Measurements from ENCODE around the gene ZNF804A.

The ZNF804A gene

DNA sequence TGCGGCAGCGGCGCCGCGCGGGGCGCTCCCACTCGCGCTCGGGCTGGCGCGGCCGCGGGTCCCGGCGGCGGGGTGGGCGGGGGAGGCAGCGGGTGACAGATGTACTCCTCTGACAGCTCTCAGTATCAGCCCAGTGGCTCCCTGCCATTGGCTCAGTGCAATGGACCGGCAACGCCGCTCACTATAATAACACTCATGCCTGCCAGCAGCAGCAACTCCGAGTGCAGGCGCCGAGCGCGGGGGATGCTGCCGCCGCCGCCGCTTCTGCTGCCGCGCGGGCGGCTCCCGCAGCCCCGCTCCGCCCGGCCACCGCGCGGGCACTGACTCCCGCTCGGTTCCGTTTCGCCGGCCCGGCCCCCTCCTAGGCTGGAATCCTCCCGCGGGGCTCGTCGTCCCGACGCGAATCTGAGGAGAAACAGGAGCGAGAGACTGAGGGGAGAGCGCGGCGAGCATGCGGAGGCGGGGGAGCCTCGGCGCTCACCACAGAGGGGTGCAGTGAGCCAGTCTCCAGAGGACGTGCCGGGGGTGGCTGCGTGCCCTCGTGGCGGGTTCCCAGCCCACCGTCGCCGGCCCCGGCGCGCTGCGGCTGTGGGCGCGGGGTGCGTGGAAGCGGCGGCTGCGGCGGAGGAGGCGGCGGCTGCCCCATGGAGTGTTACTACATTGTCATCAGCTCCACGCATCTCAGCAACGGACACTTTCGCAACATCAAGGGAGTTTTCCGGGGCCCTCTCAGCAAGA is at the start of gene ZNF804A:
ZNF804A (plus strand) TSS at position 214 of the 738 bp plus-strand sequence; CDS start at position 645, 431 bp downstream.
- no peak for DNase-seq (ENCODE audit: low read depth in 2 of 2)

DNA sequence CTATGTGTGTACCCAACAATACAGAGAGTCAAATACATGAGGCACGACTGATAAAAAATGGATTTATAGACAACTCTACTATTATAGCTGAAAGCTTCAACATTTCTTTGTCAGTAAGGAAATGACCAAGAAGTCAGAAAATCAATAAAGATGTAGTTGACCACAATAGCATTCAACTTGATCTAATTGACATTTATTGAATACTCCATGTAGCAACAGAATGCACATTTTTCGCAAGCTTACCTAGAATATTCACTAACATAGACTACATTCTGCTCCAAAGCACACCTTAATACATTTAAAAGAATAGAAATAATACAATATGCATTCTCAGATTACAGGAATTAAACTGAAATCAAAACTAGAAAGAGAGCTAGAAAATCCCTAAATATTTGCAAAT is 49.2 kb upstream of the ZNF804A start:
- no peak for DNase-seq (ENCODE audit: low read depth in 2 of 2)

DNA sequence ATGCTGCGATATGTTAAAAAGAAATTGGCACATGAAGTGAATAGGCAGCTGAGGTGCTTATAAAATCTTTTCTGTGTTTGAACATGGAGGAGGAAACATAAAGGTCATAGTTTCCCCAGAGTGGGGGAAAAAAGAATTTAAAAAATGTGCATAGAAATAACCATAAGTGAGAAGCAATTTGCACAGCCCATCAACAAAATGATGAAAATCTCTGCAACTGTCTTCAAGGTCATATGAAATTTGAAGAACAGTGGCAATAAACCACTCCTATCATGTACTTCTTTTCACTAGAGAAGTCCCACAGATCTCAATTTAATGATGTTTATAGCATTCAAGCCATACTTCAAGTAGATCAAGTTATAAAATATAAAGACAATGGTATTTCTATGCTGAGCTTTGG is 46.7 kb upstream of the ZNF804A start:
- no peak for DNase-seq (ENCODE audit: low read depth in 2 of 2)

DNA sequence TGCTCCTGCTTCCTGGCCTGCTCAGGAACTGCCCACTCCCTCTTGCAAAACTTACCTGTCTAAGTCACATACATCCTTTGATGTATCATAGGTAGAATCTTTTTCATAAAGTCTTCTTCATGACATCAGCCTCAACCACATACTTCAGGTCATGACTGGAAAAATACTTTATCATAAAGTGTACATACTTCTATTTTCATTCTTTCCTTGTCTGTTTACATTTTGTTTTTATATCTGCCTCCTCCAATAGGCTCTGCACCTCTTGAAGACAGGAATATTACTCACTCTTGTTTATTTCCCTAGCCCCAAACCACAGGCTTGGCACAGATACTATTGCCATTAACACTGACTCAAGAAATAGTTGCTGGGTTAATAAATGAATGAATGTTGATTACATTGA is 43.6 kb upstream of the ZNF804A start:
- DNase-seq (ENCODE audit: low read depth in 2 of 2), result no peak

DNA sequence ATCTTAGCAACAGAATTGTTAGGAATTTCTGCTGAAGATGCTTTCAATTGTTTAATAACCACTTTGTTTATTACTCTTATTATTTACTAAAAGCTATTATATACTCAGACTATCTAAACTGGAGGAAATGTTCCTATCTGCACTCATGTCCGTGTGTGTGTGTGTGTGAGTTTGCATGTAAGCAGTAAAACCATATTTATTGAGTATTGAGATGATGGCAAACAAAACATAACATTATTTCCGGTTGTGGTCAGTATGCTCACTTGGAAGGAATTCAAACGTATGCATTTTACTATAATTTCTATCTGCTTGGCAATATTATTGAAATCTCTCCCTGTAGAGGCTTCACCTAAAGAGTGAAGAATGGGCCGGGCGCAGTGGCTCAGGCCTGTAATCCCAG is 43.0 kb upstream of the ZNF804A start:
- DNase-seq (ENCODE audit: low read depth in 2 of 2), result no peak

DNA sequence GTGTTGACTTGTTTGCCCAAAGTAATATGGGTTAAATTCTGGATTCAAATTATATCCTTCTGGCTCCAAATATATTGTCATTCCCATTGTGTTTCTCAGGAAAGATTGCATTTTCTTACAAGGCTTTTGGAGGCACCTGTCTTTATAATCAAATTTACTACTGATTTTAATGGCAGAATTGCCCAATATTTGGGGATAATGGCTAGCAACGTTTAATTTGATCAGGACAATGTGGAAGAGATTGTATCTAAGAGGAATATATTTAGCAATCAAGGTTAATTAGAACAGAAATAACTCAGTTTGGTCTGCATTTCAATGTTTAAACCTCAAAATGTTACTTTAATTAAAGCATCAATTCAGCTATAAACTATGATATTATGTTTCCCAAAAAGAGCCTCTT is 41.7 kb upstream of the ZNF804A start:
- DNase-seq (ENCODE audit: low read depth in 2 of 2), result no peak

DNA sequence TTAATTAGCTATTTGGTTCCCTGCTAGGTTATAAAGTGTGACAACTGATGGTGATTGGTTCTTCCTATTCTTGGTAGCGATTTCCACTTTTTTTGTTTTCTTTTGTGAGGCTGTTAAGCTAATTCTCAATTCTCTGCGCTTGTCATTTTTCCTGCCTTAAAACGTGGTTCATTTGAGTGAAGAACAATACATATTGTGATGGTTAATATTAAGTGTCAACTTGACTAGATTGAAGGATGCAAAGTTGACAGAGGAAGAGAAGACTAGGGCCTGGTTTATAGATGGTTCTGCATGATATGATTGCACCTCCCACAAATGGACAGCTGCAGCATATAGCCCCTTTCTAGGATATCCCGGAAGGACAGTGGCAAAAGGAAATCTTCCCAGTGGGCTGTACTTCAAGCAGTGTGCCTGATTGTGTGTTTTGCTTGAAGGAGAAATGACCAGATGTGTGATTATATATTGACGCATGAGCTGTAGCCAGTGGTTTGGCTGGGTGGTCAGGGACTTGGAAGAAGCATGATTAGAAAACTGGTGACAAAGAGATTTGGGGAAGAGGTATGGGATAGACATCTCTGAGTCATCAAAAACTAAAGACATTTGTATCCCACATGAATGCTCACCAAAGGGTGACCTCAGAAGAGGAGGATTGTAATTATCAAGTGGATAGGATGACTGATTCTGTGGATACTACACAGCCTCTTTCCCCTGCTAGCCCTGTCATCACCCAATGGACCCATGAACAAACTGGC is 39.4 kb upstream of the ZNF804A start:
- DNase-seq (ENCODE audit: low read depth in 2 of 2), result no peak

DNA sequence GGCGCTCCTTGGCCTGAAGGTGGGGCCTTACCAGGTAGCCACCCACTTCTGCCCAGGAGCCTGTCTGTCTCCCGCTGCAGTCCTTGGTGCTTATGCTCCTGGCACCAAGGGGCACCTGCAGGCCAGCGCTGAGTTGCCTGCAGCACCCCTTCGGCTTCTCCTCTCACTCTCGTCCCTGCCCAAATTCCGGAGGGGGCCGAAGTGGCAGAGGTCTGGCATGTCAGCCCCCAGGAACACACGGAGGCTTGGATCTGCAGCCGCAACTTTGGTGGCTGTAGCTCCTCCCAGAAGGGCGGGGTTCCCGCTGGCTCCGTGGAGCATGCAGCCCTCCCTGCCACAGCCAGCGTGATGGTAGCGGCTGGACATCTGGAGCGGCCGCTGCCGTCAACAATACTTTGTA is 37.7 kb upstream of the ZNF804A start:
- no peak for DNase-seq (ENCODE audit: low read depth in 2 of 2)

DNA sequence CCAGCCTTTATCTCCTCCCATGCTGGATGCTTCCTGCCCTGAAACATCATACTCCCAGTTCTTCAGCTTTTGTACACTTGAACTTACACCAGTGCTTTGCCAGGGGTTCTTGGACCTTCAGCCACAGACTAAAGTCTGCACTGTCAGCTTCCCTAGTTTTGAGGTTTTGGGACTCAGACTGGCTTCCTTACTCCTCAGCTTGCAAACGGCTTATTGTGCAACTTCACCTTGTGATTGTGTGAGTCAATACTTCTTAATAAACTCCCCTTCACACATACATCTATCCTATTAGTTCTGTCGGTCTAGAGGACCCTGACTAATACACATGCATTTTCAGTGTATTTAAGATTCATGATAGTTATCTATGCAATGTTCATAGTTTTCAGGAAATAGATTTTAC is 35.8 kb upstream of the ZNF804A start:
- no peak for DNase-seq (ENCODE audit: low read depth in 2 of 2)

DNA sequence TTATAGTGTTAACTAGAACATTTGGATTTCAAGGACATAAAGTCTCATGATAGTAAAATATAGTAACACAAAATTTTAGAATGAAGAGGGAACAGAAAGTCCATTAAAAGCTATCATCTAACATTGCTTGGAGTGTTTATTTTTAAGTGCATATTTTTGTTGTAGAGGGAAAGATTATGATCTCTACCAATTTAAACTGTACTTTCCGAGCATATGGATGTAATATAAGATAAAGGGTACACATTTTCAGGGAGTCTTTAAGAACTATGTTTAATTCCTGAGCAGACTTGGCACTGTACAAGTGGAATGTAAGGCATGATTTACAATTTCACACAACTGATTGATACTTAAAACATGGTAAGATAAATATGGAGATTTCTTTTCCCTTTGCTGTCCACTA is 34.2 kb upstream of the ZNF804A start:
- DNase-seq (ENCODE audit: low read depth in 2 of 2), result no peak

DNA sequence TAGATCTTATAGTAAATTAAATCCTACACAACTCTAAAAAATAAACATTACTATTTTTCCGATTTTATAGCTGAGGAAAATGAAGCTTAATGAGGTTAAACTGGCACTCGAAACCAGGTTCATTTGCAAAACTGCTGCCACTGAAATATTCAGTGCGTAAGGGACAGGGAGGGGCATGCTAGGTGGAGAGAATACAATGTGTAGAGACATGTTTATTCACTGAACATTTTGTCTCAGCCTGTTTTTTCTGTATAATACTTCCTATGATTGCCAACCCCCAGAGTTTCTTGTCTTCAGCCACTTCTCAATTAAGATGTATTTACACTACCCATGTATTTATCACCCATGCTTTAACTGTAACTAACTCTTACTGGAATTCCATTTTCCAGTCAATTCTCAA is 31.6 kb upstream of the ZNF804A start:
- no peak for DNase-seq (ENCODE audit: low read depth in 2 of 2)

DNA sequence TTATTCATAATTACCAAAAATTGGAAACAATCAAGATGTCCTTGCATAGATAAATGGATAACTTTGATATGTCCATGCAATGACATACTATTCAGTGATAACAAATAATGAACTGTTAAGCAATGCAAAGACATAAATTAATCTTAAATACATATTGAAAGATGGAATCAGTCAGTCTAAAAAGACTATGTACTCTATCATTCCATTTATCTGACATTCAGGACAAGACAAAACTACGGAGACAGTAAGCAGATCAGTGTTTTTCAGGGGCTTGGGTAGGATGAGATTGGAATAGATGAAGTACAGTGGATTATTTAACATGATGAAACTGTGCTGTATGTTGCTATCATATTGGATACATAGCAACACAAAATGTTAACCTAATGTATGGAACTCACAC is 21.3 kb upstream of the ZNF804A start:
- DNase-seq (ENCODE audit: low read depth in 2 of 2), result no peak

DNA sequence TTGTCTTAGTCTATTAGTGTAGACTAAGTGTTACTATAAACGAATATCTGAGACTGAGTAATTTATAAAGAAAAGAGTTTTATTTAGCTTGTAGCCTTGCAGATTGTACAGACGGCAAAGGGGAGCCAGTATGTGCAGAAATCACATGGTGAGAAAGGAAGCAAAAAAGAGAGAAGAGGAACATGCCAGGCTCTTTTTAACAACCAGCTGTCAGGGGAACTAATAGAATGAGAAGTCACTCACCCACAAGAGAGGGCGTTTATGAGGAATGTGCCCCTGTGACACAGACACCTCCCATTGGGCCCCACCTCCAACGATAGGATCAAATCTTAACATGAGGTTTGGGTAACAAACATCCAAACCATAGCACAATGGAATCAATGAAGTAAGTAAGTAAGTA is 20.6 kb upstream of the ZNF804A start:
- no peak for DNase-seq (ENCODE audit: low read depth in 2 of 2)

DNA sequence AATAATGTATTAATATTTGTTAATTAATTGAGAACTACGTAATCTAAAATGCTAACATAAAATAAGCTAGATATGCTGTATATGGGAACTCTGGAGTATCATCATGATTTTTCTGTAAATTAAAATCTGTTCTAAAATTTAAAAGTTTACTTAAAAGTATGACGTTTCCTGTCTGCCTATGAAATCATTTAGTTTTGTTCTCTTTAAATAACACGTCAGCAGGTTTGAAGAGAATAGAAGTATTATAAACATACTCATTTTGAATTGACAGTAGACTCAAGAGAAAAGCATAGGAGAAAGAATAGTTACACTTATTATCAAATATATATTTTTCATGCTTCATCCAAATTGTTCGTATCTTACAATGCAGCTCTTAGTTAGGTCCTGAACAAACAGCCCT is 19.1 kb upstream of the ZNF804A start:
- DNase-seq (ENCODE audit: low read depth in 2 of 2), result no peak

DNA sequence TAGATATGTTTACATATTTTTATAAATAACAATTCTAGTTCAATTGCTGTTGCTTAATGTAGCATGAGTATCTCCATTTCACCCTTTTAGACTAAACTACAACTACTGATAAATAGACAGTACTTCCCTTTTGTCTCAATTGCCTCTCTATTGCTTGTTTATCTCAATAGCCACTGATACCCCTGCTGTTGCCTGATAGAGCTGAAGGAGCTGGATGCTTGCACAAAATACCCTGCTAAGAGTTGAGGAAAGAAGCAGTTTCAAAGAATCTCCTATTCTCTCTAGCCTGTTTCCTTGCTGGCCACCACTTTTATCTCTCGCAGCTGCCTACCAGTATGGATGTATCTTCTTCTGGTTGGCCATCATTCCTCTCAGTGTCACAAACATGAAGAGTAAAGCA is 16.9 kb upstream of the ZNF804A start:
- DNase-seq (ENCODE audit: low read depth in 2 of 2), result no peak

DNA sequence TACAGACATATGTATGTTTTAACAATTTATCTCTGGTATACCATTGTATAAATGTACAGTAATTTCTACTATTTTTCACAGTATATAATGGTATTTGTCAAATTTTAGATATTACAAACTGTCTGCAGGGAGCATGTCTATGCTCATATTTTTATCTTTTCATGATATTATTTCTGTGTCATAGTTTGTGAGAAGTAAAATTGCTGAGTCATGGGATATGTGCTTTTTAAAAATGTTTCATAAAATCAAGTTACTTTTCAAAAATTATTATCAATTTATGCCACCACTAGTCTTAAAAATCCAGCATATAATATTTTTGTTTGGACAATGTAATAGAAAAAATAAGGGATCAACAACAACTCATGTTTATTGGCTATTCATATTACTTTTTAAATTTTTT is 9.1 kb upstream of the ZNF804A start:
- no peak for DNase-seq (ENCODE audit: low read depth in 2 of 2)

DNA sequence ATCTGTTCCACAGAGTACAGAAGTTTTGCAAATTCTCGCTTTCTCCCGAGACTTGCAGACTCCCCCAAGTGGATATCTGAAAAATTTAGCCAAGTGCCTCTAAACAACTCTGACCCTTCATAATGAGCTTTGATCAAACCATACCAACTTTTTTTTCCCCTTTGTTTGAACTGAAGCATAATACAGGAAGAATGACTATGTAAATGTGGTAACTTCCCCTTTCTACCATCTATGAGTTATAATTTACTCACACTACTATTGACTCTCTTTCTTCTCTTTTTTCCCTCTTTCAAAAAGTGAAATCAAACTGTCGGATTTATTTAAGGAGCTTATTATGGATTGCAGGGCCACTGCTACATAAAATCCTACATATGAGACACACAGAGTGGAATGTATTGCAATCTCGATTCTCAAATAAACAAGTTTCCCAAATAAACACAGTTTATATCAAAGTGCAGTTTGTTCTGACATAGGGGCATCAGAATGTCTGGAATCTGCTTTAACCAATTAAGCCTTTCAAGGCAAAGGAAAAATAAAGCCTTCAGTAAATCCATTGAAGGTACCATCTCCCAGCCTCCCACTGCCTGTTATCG is 1.4 kb upstream of the ZNF804A start:
- DNase-seq (ENCODE audit: low read depth in 2 of 2), result no peak

DNA sequence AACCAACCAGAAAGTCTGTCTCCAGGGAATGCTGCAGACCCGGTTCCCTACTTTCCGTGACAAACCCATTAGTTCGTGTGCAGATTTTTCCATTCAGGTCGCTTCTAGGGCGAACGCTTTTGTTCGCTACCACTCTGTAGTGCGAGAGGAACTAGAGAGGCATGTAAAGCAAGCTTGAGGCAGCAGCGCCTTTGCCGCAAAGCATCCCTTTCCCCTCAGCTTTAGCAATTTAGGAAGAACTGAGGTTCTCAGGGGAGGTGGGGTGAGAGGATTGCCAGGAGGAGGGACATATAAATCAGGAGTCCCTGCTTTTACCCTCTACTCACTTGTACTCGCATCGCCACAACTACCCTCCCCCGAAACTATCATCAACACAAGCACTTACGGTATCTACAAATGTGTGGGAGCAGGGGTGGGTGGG is 748 bp upstream of the ZNF804A start:
- no peak for DNase-seq (ENCODE audit: low read depth in 2 of 2)

DNA sequence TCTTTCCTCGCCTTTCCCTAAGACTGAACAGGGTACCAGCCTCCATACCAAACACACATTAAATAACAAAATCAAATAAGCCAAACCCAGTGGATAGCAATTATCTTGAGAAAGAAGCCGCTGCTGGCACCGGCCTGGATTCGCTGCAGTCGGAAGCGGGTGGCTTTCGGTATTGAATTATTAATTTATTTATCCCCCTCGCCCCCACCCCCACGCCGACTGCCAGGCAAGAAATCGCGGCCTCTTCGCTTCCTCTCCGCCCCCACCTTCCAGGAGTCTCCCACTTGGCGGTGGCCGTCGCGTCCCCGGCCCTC is 370 bp upstream of the ZNF804A start:
- DNase-seq (ENCODE audit: low read depth in 2 of 2), result no peak

DNA sequence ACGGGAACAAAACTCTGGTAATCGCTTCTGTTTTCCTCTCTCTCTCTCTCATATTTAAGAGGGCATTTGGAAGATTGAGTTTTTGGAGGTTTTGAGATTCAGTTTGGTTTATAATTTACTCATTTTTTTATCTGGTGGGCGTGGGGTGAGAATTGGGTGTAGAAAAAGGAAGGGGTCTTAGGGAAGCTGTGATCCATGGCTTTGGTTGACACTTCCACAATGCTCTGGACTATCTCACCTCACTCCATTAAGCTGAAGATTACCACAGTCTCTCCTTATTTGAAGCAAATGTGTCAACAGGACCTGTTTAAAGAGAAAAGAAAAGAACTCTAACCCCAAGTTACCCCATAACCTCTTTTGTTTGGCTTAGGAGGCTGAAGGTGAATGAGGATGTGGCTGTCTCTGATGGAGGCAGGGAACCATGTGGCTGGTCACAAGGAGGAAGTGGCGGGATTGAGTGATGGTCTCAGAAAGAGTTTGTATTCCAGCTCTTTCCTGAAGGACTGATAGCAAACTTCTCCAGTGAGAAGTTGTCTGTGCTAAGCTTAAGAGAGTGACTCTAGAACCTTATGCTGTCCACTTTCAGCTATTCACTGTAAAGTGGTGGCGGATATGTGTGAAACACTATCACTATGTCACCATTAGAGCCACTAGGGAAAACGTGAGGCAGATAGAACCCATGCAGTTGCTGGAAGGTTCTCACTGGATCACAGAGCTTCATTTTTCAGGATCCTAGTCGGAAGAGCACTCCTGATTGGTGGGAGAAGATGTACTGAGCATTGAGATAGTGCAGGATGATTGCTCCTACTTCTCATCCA is 934 bp downstream of the ZNF804A start:
- DNase-seq (ENCODE audit: low read depth in 2 of 2), result no peak

DNA sequence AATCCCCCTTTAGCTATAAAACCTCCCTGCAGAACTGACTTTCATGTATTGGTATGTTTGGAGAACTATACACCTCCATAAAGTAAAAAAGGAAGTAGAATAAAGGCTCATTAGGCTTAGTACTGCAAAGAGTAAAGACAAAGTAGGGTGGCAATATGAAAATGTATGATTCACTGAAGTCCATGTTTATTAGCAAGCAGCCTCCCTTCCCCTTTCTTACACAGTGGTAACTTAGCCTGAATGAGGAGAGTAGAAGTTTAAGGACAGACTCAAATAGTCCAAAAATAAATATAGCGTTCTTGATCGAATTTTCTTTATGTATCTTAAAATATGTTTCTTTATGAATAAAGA is 1.5 kb downstream of the ZNF804A start:
- no peak for DNase-seq (ENCODE audit: low read depth in 2 of 2)

DNA sequence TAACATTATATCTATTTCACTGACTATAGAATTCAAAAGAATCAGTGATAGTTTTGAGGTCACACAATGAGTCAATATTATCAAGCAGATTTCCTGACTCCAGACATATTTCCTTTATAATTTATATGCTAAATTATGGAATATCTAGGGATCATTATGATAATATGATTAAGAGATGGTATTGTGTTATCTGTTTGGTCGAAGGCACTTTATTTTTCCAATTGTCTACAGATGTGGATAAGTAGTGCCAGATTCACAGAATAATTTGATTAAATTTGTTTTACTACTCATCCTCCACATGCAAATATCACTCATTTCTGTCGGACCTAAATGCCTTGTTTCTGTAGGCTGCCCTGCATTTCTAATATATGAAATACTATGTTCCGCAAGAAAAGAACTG is 4.4 kb downstream of the ZNF804A start:
- DNase-seq (ENCODE audit: low read depth in 2 of 2), result no peak

DNA sequence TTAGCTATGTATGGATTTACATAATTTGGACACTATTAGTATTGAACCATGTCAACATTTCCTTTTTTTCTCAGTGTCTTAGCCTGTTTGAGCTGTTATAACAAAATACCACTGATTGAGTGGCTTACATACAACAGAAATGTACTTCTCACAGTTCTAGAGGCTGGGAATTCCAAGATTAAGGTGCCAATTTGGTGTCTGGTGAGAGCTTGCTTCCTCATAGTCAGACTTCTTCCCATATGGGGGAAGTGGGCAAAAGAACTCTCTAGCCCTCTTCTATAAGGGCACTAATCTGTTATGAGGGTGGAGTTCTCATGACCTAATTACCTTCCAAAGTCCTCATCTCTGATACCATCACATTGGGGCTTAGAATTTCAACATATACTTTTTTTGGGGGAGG is 12.6 kb downstream of the ZNF804A start:
- no peak for DNase-seq (ENCODE audit: low read depth in 2 of 2)

All from stimulated activated CD4-positive, alpha-beta T cell treated with anti-CD3 and anti-CD28 coated beads, Interleukin-12 subunit alpha, Interleukin-12 subunit beta, amount 100 ng/mL, for 24 hours (primary cell).